Stimulated activated CD8-positive, alpha-beta memory T cell treated with anti-CD3 and anti-CD28 coated beads, Interleukin-15, amount 100 ng/mL, for 1 hour (primary cell): Measurements from ENCODE around the gene ELF3.
"Not testable (repeated sequence)": the region's sequence is repeated elsewhere in the genome, so short reads cannot be mapped to it uniquely, and the experiment has no call there.

Source experiments
- DNase-seq: peaks from one replicate; pipeline ENCODE4 v3.0.0-alpha.2; 2020; ENCODE audit warnings: low read depth

Gene ELF3

DNA sequence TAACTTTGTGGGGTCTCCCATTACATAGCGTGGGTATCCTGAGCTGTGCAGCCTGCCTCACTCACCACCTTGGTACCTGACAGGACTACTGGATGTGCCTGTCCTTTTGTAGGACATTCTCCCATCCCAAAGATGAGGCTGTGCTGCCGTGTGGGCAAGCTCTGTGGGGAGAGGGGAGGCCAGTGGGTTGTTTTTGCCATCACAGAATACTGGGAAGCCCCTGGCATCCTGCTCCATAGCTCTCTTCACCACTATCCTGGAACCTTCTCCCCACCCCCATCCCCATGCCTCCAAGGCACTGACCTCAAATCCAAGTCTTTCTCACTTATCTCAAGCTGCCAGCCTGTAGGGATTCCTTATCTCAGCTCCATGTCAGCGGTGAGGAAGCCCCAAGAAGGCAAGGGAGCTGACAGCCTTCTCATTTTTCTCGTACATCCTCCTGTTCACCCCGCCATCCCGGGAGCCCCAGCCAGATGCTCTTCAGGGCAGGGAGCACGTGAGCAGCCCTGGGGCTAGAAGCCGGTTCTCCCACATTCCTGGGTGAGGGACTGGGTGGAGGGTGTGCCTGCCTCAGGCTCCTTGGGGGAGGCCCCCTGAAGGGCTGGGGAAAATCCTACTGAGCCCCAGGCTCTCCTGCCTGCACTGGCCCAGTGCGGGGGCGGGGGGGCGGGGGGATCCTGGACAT is 2.4 kb upstream of the ELF3 start:
- no peak for DNase-seq

DNA sequence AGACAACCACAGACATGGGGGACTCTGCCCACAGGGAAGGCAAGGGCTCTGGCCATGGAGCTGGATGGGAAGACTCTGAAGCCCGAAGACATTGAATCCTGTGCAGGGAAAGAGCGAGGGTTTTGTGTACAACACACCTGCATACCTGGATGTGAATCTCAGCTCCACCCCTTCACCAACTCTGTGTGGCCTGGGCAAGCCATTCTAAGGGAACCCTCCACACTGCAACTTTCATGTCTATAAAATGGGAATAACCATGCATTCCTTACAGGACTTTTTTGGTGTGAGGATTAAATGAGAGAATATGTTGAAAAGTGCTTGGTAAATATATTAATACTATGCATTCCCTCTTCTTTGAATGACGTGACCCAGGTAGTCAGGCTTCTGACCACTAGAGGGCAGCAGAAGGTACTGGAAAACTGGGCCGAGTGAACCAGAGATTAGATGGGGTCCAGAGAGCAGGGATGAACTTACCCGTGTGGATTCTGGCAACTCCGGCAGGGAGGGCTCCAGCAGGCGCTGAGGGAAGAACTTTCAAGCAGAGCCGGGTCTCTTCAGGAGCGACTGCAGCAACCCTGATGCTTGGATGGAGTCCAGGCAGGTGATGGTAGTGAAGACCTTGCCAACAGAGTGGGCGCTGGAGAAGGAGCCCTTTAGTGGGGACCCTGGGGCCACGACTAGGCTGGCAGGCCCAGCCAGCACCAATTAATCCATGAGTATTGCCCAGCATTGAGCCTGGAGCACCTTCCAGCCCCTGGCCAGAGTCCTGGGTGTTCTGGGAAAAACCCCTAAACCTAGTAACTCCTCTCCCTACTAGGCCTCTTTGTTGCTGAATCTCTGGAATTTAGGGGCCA is 834 bp upstream of the ELF3 start:
- DNase-seq = peak; percentile 39

DNA sequence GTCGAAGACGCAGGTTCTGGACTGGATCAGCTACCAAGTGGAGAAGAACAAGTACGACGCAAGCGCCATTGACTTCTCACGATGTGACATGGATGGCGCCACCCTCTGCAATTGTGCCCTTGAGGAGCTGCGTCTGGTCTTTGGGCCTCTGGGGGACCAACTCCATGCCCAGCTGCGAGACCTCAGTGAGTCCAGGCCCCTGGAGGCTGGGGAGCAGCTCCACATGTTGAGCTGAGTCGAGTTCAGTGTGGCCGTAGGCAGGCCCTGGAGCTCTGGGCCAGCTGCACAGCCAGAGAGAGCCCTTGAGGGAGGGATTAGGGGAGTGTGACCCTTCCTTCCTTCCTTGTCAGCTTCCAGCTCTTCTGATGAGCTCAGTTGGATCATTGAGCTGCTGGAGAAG is 1.6 kb downstream of the ELF3 start:
- no peak for DNase-seq

DNA sequence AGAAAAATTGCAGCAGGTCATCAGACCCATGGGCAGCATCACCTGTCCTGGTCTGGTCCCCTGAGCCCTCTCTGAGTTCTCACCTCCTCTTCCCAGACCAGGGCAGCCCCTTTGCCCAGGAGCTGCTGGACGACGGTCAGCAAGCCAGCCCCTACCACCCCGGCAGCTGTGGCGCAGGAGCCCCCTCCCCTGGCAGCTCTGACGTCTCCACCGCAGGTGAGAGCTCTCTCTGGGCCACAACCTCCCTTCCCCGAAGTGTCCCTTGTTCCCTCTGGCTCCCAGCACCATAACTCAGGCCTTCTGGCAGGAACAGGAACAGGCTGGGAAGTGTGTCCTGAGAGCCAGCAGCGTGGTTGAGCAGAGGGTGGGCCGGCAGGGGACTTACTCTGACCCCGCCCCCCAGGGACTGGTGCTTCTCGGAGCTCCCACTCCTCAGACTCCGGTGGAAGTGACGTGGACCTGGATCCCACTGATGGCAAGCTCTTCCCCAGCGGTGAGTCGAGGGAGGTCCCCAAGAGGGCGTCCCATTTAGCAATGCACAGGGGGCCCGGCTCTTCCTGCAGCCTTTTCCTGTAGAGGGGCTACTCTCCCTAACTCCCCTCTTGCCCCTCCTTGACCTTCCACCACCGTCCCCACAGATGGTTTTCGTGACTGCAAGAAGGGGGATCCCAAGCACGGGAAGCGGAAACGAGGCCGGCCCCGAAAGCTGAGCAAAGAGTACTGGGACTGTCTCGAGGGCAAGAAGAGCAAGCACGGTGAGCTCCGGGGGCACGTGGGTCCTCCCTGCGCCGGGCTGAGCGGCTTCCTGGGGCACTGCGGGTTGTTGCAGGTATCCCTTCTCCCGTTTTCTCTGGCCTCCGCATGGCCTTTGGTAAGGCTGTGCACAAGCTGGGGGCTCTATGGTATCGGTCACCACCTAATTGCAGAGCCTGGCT is 2.4 kb downstream of the ELF3 start:
- DNase-seq = no peak

DNA sequence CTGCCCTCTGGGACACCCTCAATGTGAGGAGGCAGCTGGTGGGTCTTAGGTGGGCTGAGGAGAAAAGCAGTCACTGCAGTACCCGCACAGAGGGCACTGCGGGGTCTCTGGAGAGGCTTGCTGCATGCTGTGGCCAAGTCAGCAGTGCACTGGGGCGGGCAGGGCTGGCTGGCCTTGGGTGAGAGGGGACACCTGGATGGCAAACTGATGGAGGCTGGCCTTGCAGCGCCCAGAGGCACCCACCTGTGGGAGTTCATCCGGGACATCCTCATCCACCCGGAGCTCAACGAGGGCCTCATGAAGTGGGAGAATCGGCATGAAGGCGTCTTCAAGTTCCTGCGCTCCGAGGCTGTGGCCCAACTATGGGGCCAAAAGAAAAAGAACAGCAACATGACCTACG is 3.2 kb downstream of the ELF3 start:
- no peak for DNase-seq

DNA sequence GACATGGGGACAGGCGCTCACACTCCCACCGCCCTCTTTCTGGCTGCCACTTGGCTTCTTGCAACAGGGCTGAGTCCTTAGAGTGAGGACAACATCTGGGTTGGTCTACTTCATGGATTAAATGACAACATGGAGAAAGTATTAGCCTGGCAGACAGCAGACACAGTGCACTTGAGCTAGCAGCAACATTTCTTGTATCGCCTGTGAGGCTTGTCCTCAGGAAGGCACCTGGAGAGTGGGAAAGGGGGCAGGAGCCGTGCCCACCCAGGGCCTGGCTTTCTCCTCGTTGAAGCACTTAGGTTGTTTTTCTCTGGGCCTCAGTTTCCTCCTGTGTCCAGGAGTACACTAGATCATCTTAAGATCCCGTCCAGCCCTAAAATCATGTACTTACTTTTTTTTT is 3.7 kb downstream of the ELF3 start:
- DNase-seq = no peak

DNA sequence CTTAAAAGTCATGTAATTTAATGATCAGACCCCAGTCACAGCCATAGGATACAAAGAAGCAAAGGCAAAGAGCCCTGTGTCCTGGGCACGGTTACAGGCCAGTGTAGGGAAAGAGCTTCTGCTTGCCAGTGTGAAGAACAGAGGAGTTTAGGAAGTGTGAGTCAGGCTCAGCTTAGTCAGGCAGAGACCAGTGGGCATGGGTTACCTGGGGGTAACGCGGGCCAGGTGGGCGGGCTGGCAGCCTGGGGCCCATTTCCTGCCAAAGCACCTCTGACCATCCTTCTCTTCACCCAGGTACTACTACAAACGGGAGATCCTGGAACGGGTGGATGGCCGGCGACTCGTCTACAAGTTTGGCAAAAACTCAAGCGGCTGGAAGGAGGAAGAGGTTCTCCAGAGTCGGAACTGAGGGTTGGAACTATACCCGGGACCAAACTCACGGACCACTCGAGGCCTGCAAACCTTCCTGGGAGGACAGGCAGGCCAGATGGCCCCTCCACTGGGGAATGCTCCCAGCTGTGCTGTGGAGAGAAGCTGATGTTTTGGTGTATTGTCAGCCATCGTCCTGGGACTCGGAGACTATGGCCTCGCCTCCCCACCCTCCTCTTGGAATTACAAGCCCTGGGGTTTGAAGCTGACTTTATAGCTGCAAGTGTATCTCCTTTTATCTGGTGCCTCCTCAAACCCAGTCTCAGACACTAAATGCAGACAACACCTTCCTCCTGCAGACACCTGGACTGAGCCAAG is 4.7 kb downstream of the ELF3 start:
- DNase-seq = no peak

DNA sequence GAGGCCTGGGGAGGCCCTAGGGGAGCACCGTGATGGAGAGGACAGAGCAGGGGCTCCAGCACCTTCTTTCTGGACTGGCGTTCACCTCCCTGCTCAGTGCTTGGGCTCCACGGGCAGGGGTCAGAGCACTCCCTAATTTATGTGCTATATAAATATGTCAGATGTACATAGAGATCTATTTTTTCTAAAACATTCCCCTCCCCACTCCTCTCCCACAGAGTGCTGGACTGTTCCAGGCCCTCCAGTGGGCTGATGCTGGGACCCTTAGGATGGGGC is 5.2 kb downstream of the ELF3 start:
- DNase-seq = no peak

DNA sequence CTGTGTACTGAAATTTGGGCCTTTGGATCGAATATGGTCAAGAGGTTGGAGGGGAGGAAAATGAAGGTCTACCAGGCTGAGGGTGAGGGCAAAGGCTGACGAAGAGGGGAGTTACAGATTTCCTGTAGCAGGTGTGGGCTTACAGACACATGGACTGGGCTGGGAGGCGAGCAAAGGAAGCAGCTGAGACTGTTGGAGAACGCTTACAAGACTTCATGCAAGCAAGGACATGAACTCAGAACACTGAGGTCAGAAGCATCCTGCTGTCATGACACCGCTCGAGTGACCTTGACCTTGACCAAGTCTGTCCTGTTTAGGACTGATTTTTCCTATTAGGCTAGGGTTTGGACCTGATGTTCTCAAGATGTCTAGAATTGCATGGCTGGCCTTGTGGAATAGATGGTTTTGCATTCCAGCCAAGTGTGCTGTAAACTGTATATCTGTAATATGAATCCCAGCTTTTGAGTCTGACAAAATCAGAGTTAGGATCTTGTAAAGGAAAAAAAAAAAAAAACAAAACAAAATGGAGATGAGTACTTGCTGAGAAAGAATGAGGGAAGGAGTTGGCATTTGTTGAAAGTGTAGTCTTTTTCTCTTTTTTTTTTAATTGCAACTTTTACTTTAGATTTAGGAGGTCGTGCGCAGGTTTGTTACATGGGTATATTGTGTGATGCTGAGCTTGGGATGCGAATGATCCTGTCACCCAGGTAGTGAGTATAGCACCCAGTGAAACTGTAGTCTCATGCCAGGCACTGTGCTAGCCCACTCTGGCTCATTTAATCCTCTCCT is 5.8 kb downstream of the ELF3 start:
- no peak for DNase-seq

DNA sequence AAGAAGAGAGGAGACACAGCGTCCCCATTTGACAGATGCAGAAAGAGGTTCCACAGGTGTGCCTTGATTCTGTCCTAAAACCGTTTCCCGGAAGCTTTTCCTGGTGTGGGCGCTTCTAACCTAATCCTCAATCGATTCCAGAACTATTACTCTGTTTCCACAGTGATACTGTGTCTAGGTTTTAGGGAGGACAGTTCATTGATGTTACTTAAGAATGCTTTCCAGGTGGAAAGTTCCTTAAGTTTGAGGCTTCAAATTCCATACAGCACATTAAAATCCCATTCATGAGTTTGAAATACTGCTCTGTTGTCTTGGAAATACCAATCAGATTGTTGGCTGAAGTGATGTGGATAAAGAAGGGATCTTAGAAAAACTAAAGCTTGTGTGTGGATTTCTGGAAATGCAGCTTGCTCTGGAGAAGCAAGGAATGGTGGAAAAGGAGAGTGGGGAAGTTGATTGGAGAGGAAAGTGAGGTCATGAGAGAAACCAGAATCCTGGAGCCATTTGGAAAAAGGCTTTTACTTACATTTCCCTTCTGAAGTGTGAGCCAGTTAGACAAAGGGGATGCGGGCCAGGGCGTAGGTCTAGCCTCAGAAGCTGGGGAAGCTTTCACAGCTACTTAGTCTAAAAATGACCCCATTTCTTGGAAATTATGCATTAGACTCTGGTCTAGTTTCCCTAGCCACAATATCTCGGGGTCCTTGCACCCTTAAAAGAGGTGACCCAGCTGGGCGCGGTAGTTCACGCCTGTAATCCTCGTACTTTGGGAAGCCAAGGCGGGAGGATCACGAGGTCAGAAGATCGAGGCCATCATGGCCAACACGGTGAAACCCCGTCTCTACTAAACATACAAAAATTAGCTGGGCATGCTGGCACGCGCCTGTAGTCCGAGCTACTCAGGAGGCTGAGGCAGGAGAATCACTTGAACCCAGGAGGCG is 6.7 kb downstream of the ELF3 start:
- no peak for DNase-seq

DNA sequence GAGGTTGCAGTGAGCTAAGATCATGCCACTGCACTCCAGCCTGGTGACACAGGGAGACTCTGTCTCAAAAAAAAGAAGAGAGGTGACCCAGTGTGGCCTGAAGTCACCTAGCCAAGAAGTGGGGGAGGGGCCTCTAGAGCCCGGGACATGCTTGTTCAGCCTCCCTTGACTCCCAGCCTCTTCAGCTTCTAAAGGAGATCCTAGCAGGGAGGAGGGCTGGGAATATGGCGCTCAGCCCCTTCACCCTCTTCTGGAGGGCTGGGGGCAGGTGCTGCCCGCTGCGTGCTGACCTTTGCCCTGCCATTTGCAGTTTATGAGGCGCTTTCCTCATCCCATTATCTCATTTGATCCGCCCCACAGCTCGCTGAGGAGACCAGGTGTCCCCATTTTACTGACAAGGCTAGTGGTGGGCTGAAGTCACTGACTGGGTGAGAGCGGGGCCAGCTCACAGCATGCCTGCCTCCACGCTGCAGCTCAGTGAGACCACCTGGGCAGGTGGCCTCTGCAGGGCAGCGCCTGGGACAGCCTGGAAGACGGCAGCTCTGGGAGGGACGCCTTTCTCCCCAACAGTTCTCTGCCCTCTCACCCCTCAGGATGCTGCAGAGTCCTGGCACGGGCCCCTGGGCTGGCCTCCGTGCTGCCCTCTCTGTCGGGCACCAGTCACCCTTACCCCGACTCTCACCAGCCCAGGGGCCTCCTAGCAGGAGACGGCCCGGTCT is 7.5 kb downstream of the ELF3 start:
- no peak for DNase-seq

DNA sequence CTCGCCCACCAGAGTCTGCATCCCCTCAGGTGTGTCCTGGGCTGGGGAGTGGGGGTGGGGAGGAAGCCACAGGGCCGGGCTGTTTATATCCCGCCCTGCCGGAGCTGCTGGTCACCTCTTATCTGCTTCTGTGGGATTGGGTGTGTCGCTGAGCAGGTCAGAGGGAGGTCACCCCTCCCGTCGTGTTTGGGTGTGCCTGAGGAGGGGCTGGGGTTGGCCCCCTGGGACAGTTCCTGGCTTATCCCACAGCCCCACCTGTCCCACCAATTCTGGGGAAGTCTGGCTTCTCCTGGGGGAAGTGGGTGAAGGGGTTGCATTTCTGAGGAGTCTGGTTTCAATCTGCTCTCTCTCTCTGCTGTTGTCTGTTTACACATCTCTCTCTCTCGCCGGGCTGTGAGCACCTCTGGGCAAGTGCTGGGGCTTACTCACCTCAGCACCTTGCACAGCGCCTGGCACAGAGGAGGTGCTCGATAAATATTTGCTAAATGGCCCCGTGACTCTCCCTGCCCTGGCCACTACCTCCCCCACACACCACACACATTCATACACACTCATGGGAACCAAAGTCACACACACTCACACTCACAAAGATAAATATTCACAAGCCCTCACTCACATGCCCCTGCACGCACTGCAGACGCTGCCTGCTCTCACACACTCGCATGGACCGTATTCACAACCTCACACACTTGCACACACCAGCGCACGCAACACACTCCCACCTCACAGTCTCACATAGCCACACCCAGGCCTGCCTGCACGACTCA is 8.3 kb downstream of the ELF3 start:
- DNase-seq = no peak

DNA sequence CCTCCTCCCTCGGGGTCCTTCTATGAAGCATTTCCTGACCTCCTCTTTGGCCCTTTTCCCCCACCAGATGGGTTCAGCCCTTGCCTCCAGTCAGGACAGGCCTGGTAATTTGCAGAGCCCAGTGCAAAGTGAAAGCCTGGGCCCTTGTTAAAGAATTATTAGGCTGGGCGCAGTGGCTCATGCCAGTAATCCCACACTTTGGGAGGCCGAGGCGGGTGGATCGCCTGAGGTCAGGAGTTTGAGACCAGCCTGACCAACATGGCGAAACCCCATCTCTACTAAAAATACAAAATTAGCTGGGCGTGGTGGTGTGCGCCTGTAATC is 8.8 kb downstream of the ELF3 start:
- DNase-seq = not testable (repeated sequence)

DNA sequence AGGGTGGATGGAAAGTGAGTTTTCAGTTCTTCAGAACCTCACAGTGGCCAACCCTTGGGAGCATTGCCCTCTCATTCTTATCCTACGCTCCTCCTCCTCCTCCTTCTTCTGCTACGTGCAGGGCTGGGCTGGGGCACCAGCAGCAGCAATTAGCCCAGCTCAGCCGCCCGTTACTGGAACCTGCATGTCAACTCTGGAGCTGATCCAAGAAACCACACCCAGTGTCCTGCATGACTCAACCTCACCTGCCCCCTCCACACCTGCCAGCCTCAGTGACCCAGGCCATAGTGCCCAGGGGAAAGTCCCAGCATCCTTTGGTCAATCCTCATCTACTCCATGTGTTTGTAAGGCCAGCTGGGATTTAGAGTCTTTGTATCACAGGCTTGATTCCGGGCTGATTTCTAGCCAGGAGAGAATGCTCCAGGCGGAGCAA is 12.6 kb downstream of the ELF3 start:
- no peak for DNase-seq

DNA sequence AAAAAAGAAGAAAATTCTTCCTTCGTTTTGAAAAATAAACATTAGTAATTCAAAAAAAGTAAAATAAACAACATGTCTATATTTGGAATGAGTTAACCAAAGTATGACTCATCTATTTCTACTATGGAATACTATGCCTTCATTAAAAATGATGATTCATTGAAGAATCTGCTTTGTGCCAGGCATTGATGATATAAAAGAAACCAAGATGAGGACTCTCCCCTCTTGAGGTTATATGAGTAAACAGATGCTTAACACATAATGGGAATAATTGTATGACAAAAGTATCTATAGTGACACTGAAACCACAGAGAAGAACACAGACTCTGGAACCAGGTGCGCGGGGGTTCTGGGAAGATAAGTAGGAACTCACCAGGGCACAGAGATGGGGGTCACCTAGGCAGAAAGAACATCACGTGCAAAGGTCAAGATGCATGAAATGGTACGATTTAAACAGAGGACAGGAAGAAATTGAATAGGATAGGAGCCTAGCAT is 18.8 kb downstream of the ELF3 start:
- DNase-seq = no peak

DNA sequence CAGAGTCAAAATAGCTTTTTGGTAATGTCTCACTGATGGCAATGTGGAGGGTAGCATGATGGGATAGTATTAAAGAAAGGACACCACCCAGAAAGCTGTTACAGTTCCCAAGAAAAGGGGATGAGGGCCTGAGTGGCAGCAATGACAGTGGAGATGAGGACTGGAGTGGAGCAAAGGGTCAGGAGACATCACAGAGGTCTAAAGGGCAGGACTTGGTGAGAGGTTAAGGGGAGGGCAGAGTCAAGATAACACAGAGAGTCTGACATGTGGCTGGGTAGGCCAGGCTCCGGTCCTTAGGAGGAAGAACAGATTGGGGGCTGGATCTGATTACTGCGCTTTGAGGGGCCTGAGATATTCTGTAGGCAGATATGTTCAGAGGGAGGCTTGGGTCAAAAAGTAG is 19.3 kb downstream of the ELF3 start:
- no peak for DNase-seq

DNA sequence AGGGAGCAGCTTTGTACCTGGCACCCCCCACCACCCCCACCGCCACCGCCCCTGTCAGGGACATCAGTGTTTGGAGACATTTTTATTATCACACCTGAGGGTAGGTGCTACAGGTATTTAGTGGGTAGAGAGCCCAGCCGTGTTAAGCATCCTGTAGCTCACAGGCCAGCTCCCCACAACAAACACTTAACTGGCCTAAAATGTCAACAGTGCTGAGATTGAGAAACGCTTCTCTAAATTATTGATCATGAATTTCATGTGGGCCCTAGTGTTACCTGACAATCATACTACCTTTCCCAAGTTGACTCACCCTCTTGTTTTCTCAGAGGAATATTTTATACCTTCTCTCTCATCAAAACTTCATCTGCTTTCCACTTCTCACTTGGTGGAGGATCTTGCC is 21.4 kb downstream of the ELF3 start:
- DNase-seq = no peak

DNA sequence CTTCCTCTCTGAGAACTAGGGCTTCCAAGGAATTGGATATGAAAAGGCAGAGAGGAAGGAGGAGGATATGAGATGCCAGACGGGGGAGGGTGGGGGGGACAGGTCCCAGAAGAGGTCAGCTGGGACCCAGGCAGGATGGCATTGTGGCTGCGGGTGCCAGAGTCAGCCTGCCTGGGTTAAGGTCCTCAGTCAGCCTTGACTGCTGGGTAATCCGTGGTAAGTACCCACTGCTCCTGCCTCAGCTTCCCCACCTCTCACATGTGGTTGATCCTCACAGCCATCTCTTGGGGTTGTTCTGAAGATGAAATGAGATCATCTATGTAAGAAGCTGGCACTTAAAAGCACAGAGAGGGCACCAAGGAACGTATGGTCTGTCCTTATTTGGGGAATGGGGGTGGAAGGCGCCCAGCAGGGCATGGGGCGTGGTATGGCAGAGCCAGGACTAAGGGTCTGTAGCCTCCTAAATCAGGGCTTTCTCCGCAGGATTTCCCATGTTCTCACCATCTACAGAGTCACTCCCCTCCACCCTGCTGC is 23.8 kb downstream of the ELF3 start:
- DNase-seq = no peak
